HPDE6-E6E7 (cell line): ENCODE results near the gene DNAJC25.
"Not testable (repeated sequence)": the region's sequence is repeated elsewhere in the genome, so short reads cannot be mapped to it uniquely, and the experiment has no call there.

Experiments
- DNase-seq: peaks from one replicate; pipeline ENCODE4 v3.0.0; 2011; ENCODE audit warnings: missing footprints; ENCODE audit errors: extremely low spot score

The DNAJC25 gene

GRCh38 chr9:111663301-111663823 lies 32.2 kb downstream of the DNAJC25 start:
- DNase-seq, result no peak

GRCh38 chr9:111668026-111668573 lies 37.0 kb downstream of the DNAJC25 start:
- no peak for DNase-seq

DNA sequence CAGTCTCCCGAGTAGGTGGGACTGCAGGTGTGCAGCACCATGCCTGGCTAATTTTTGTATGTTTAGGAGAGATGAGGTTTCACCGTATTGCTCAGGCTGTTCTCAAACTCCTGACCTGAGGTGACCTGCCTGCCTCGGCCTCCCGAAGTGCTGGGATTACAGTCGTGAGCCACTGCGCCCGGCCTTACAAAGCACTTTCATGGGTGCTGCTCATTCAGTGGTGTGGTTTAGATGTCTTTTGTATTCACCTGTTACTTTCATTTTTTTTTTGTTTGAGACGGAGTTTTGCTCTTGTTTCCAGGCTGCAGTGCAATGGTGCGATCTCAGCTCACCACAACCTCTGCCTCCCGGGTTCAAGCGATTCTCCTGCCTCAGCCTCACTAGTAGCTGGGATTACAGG lies 37.5 kb downstream of the DNAJC25 start:
- not testable (repeated sequence) for DNase-seq

GRCh38 chr9:111674319-111674718 lies 43.2 kb downstream of the DNAJC25 start:
- no peak for DNase-seq

DNA sequence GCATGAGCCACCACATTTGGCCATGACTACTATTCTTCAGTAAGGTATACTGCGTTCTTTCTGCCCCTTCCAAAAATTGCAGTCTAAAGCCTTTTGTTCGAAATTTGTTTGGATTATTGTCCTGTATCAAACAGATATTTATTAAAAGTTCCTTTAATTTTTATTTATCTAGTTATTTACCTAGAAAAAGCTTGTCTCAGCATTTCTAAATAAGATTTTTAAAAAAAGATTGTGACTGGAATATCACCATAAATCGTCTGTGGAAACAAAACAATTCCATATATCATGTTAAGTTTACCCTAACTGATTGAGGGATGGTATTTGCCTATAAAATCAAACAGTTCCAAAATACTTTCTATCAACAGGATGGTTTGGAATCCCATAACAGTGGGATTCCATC lies 45.0 kb downstream of the DNAJC25 start:
- DNase-seq, result no peak

- no peak for DNase-seq
These were observed 47.2 kb downstream of the DNAJC25 start for GRCh38 chr9:111678293-111678692.

GRCh38 chr9:111679199-111679598 lies 48.1 kb downstream of the DNAJC25 start:
- DNase-seq, result no peak

DNA sequence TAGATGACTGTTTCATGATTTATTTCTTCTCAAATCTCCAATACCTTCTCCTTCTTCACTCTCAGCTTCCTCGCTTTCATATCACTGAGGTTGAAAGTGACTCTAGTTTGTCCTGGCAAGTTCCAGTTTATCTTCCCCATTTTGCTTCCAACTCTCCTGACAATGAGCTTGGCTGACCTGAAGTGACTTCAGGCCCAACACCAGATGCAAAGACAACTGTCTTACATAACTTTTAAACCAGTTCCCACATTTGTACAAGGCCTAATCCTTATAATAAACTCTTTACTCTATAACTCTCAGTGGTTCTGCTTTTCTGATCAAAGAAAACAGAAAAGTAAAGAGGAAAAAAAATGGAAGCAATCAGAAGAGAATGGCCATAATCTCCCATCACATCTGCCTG lies 52.3 kb downstream of the DNAJC25 start:
- no peak for DNase-seq

- peak; percentile 9 for DNase-seq
These were observed 60.7 kb downstream of the DNAJC25 start for GRCh38 chr9:111691672-111692329.

GRCh38 chr9:111696796-111697195 lies 65.7 kb downstream of the DNAJC25 start:
- no peak for DNase-seq

DNA sequence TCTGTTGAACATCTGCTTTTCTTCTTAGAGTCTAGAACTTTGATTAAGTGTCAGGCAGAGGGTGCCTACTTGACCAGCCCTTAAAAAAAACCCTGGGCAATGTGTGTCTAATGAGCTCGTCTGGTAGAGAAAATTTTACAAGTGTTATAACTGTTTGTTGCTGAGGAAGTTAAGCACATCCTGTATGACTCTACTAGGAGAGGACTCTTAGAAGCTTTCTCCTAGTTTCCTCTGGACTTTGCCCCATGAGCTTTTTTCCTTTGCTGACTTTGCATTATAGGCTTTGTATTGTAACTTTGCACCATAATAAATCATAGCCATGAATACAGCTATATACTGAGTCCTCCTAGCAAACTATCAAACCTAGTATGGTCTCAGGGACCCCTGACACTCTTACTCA lies 69.6 kb downstream of the DNAJC25 start:
- DNase-seq, result no peak
